Bone marrow (tissue), 2 donors: ENCODE measurements around the gene PTTG1IP.
A peak's percentile ranks its signal among the peaks of the same experiment; 100 is the strongest.

ENCODE experiments used
- DNase-seq, 2 donors: peaks; one replicate each; lab custom pipeline; 2025; lab: John Stamatoyannopoulos, UW

PTTG1IP gene

GRCh38 chr21:44896561-44897286, 23.2 kb upstream of the PTTG1IP start:
- no peak for DNase-seq

GRCh38 chr21:44895859-44896258, 22.4 kb upstream of the PTTG1IP start:
- no peak for DNase-seq

- DNase-seq, result no peak
Observed at GRCh38 chr21:44894687-44895302, 21.3 kb upstream of the PTTG1IP start.

- no peak for DNase-seq
Observed at GRCh38 chr21:44893948-44894656, 20.6 kb upstream of the PTTG1IP start.

GRCh38 chr21:44893278-44893556, 19.7 kb upstream of the PTTG1IP start:
- no peak for DNase-seq

GRCh38 chr21:44892536-44893277, 19.2 kb upstream of the PTTG1IP start:
- DNase-seq, result peak; percentile 17 to 46

- no peak for DNase-seq
Observed at GRCh38 chr21:44892095-44892494, 18.6 kb upstream of the PTTG1IP start.

GRCh38 chr21:44891631-44892031, 18.1 kb upstream of the PTTG1IP start:
- no peak for DNase-seq

GRCh38 chr21:44890961-44891541, 17.6 kb upstream of the PTTG1IP start:
- DNase-seq, result no peak

GRCh38 chr21:44890338-44890931, 16.9 kb upstream of the PTTG1IP start:
- DNase-seq, result no peak

- no peak for DNase-seq
Observed at GRCh38 chr21:44889625-44890337, 16.3 kb upstream of the PTTG1IP start.

- no peak for DNase-seq
Observed at GRCh38 chr21:44888581-44889550, 15.4 kb upstream of the PTTG1IP start.

GRCh38 chr21:44887807-44888580, 14.5 kb upstream of the PTTG1IP start:
- no peak for DNase-seq

- no peak for DNase-seq
Observed at GRCh38 chr21:44887126-44887806, 13.8 kb upstream of the PTTG1IP start.

- DNase-seq, result no peak
Observed at GRCh38 chr21:44886113-44887075, 12.9 kb upstream of the PTTG1IP start.

GRCh38 chr21:44885615-44886014, 12.1 kb upstream of the PTTG1IP start:
- DNase-seq, result no peak

GRCh38 chr21:44884097-44884496, 10.6 kb upstream of the PTTG1IP start:
- DNase-seq, result no peak
